ENCODE results near the gene LYRM7.

DNA sequence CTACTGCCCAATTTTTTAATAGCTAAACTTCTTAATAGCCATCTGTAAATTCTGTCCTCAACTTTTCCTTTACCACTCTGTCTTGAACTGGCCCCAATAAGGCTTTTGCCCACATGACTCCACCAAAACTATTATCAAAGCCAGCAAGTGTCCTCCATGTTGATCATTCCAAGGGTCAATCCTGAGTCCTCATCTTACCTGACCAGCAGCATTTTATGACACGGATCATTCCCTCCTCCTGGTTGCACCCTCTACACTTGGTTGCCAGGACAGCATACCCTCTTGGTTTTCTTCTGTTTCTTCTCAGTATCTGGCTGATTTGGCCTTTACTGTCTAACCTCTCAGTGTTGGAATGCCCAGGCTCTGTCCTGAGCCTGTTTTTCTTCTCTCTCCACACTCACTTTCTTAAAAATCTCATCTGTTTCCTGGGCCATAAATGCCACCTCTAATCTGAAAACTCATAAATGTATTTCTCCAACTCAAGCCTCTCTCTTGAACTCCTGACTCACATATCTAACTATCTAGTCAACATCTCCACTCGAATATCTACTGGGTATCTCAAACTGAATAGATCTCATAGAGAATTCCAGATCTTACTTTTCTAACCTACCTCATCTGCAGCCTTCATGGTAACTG is 53.1 kb downstream of the LYRM7 start:
- no peak for TF ChIP-seq GATA2 (IDR thresholded peaks at IDR 0.05; ENCODE audit: low read depth, low read length)
- TF ChIP-seq GATA3 (IDR thresholded peaks at IDR 0.05; ENCODE audit: low read depth, low read length): no peak

All from SH-SY5Y (cell line).